K562 (cell line): Measurements from ENCODE around the gene AHNAK. TPM values are rescaled to one million over a fixed set of nuclear protein-coding genes. Genes with fewer than 3 reads are reported as not detected.

Experiments
- ARID3B ChIP-seq: fragments of 250-450 bp; sonication (Bioruptor Pico); IDR thresholded peaks from 2 replicates; pipeline ENCODE4 v1.4.0; 2020; ENCODE audit warnings: borderline replicate concordance
- ATF7 ChIP-seq: fragments of 450-650 bp; IDR thresholded peaks from 2 replicates; pipeline ENCODE4 v1.7.1; 2014; ENCODE audit warnings: mild to moderate bottlenecking, moderate library complexity
- CCNT2 ChIP-seq: IDR thresholded peaks from 2 replicates; pipeline ENCODE4 v1.6.1; 2011; ENCODE audit warnings: borderline replicate concordance, low read depth, mild to moderate bottlenecking, moderate library complexity, mixed read lengths, low read length; ENCODE audit not compliant: insufficient read length; ENCODE audit errors: extremely low read depth
- CHCHD3 ChIP-seq: fragments of 250-450 bp; sonication (Bioruptor Pico); IDR thresholded peaks from 2 replicates; pipeline ENCODE4 v2.1.2; 2022; ENCODE audit warnings: mild to moderate bottlenecking
- COPS2 ChIP-seq: fragments of 450-650 bp; conservative IDR thresholded peaks from 2 replicates; pipeline ENCODE4 v1.6.1; 2016; ENCODE audit warnings: mild to moderate bottlenecking, moderate library complexity
- DMBX1 ChIP-seq: fragments of 250-450 bp; sonication (Bioruptor Pico); IDR thresholded peaks from 2 replicates; pipeline ENCODE4 v1.8.0; 2022; ENCODE audit warnings: inconsistent platforms, mild to moderate bottlenecking, moderate library complexity, borderline replicate concordance
- HLTF ChIP-seq: fragments of 450-650 bp; IDR thresholded peaks from 2 replicates; pipeline ENCODE4 v1.6.1; 2016
- KLF1 ChIP-seq: fragments of 450-650 bp; IDR thresholded peaks from 2 replicates; pipeline ENCODE4 v1.6.1; 2016; ENCODE audit warnings: missing genetic modification characterization, missing compliant biosample characterization
- MTA2 ChIP-seq: fragments of 450-650 bp; IDR thresholded peaks from 2 replicates; pipeline ENCODE4 v1.6.1; 2016; ENCODE audit warnings: low read depth
- NELFE ChIP-seq: IDR thresholded peaks from 2 replicates; pipeline ENCODE4 v1.6.1; 2011; ENCODE audit warnings: mild to moderate bottlenecking; ENCODE audit not compliant: insufficient read depth, insufficient read length
- PHTF2 ChIP-seq: fragments of 250-450 bp; sonication (Bioruptor Pico); IDR thresholded peaks from 2 replicates; pipeline ENCODE4 v1.5.0; 2021; ENCODE audit warnings: mild to moderate bottlenecking
- PTTG1 ChIP-seq: fragments of 450-650 bp; IDR thresholded peaks from 2 replicates; pipeline ENCODE4 v1.6.1; 2016; ENCODE audit warnings: low read depth, mild to moderate bottlenecking, missing genetic modification characterization, missing compliant biosample characterization
- ZC3H11A ChIP-seq: IDR thresholded peaks from 2 replicates; pipeline ENCODE4 v1.6.1; 2012; ENCODE audit warnings: low read depth, low read length, improper control_type of control experiment
- ZNF583 ChIP-seq: fragments of 250-450 bp; sonication (Bioruptor Pico); IDR thresholded peaks from 2 replicates; pipeline ENCODE4 v1.4.0; 2020
- ZNF644 ChIP-seq: fragments of 200-800 bp; sonication (Bioruptor generic); IDR thresholded peaks from 2 replicates; pipeline ENCODE4 v1.6.1; 2016; ENCODE audit warnings: low read depth, missing genetic modification characterization, missing compliant biosample characterization
- ZNF764 ChIP-seq: fragments of 250-450 bp; sonication (Bioruptor Pico); IDR thresholded peaks from 2 replicates; pipeline ENCODE4 v1.4.0; 2020; ENCODE audit warnings: low read depth, mild to moderate bottlenecking, moderate library complexity
- polyA plus RNA-seq, 8 experiments: library from polyadenylated mRNA; depleted of rRNA in 4 of 8; stranded (reverse) in 5 of 8; unstranded in 3 of 8; fragments of >200 nt; fragmentation: Nextera tagmentation in 2 of 8; fragmentation: Illumina TruSeq in 1 of 8; extraction: Ambion mirVana in 2 of 8; extraction: Trizol in 1 of 8; gene quantifications; 2 replicates each; pipeline versions ENCODE4 v1.2.1 to v1.2.3, GENCODE V29; 2011 to 2014; ENCODE audit warnings: inconsistent platforms in 1 of 8, missing spikeins in 1 of 8
- total RNA-seq, 7 experiments: library from RNA; depleted of rRNA in 6 of 7; stranded (reverse); fragments of >200 nt in 6 of 7; fragmentation: Illumina TruSeq in 2 of 7; extraction: Trizol in 2 of 7; gene quantifications; 2 replicates each; pipeline versions ENCODE4 v1.2.1 to v1.2.3, GENCODE V29; 2011 to 2021; ENCODE audit warnings: low replicate concordance in 1 of 7
- TF ChIP-seq, protein P1 (sequence below): fragments of 450-650 bp; IDR thresholded peaks from 2 replicates; pipeline ENCODE4 v1.6.1; 2016; ENCODE audit warnings: low read depth, mild to moderate bottlenecking, moderate library complexity
- TF ChIP-seq, protein P2 (sequence below): fragments of 450-650 bp; conservative IDR thresholded peaks from 2 replicates; pipeline ENCODE4 v1.6.1; 2016; ENCODE audit warnings: missing genetic modification characterization, low read depth, mild to moderate bottlenecking, missing compliant biosample characterization, moderate library complexity
- TF ChIP-seq, protein P3 (sequence below), 3 experiments: fragments of 200-800 bp in 1 of 3; fragments of 250-450 bp in 1 of 3; fragments of 450-650 bp in 1 of 3; sonication (Bioruptor Pico) in 1 of 3; sonication (Bioruptor generic) in 1 of 3; formaldehyde crosslinking in 1 of 3; IDR thresholded peaks; 2 replicates each; pipeline versions ENCODE4 v1.6.1 to v1.8.0; 2016 to 2022; ENCODE audit warnings: mild to moderate bottlenecking in 2 of 3, missing genetic modification characterization in 2 of 3, missing compliant biosample characterization in 1 of 3, moderate library complexity in 1 of 3
- TF ChIP-seq, protein P4 (sequence below): fragments of 250-450 bp; sonication (Bioruptor Pico); IDR thresholded peaks from 2 replicates; pipeline ENCODE4 v1.4.0; 2020

AHNAK gene
- total and polyA plus RNA-seq, 9 of the 15 experiments (the other 6 are each of a cell fraction or from before 2014, with no cell fraction given): 1.5 to 89.7 (median 45.0) TPM

- TF ChIP-seq, protein P1, sequence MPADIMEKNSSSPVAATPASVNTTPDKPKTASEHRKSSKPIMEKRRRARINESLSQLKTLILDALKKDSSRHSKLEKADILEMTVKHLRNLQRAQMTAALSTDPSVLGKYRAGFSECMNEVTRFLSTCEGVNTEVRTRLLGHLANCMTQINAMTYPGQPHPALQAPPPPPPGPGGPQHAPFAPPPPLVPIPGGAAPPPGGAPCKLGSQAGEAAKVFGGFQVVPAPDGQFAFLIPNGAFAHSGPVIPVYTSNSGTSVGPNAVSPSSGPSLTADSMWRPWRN: no peak
- no peak for TF ChIP-seq MTA2
- TF ChIP-seq PHTF2 (CRISPR knock-in tag): no peak
- TF ChIP-seq ZNF644 (tag): no peak
- no peak for TF ChIP-seq NELFE
- TF ChIP-seq, protein P2, sequence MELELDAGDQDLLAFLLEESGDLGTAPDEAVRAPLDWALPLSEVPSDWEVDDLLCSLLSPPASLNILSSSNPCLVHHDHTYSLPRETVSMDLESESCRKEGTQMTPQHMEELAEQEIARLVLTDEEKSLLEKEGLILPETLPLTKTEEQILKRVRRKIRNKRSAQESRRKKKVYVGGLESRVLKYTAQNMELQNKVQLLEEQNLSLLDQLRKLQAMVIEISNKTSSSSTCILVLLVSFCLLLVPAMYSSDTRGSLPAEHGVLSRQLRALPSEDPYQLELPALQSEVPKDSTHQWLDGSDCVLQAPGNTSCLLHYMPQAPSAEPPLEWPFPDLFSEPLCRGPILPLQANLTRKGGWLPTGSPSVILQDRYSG (tag): no peak
- no peak for TF ChIP-seq ZNF764 (CRISPR knock-in tag)
- TF ChIP-seq, protein P3, sequence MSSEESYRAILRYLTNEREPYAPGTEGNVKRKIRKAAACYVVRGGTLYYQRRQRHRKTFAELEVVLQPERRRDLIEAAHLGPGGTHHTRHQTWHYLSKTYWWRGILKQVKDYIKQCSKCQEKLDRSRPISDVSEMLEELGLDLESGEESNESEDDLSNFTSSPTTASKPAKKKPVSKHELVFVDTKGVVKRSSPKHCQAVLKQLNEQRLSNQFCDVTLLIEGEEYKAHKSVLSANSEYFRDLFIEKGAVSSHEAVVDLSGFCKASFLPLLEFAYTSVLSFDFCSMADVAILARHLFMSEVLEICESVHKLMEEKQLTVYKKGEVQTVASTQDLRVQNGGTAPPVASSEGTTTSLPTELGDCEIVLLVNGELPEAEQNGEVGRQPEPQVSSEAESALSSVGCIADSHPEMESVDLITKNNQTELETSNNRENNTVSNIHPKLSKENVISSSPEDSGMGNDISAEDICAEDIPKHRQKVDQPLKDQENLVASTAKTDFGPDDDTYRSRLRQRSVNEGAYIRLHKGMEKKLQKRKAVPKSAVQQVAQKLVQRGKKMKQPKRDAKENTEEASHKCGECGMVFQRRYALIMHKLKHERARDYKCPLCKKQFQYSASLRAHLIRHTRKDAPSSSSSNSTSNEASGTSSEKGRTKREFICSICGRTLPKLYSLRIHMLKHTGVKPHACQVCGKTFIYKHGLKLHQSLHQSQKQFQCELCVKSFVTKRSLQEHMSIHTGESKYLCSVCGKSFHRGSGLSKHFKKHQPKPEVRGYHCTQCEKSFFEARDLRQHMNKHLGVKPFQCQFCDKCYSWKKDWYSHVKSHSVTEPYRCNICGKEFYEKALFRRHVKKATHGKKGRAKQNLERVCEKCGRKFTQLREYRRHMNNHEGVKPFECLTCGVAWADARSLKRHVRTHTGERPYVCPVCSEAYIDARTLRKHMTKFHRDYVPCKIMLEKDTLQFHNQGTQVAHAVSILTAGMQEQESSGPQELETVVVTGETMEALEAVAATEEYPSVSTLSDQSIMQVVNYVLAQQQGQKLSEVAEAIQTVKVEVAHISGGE (CRISPR knock-in tag; IDR thresholded peaks at IDR 0.05): no peak
- no peak for TF ChIP-seq PTTG1 (tag)
- no peak for TF ChIP-seq ZC3H11A
- TF ChIP-seq KLF1 (tag): peak; percentile 85
- no peak for TF ChIP-seq COPS2
- no peak for TF ChIP-seq CHCHD3 (CRISPR knock-in tag)
- 0 out of 2 replicates have a peak, but pooled peaks have one; percentile 38 for TF ChIP-seq HLTF
- 0 out of 2 replicates have a peak, but pooled peaks have one; percentile 65 for TF ChIP-seq ARID3B
- no peak for TF ChIP-seq DMBX1 (CRISPR knock-in tag)
- TF ChIP-seq CCNT2: peak; percentile 64
- TF ChIP-seq ZNF583 (CRISPR knock-in tag): no peak
- peak; percentile 56 for TF ChIP-seq ATF7
- TF ChIP-seq, protein P4, sequence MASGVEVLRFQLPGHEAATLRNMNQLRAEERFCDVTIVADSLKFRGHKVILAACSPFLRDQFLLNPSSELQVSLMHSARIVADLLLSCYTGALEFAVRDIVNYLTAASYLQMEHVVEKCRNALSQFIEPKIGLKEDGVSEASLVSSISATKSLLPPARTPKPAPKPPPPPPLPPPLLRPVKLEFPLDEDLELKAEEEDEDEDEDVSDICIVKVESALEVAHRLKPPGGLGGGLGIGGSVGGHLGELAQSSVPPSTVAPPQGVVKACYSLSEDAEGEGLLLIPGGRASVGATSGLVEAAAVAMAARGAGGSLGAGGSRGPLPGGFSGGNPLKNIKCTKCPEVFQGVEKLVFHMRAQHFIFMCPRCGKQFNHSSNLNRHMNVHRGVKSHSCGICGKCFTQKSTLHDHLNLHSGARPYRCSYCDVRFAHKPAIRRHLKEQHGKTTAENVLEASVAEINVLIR (CRISPR knock-in tag): no peak
These were observed 3.6 kb downstream of the AHNAK start (continued) for GRCh38 chr11:62542750-62543567.
